ENCODE measurements around the gene SNX25. TPM values are rescaled to one million over a fixed set of nuclear protein-coding genes. Genes with fewer than 3 reads are reported as not detected.

SNX25 gene
- total RNA-seq, 1 donor from 2014 or later: 29.5 TPM

DNA sequence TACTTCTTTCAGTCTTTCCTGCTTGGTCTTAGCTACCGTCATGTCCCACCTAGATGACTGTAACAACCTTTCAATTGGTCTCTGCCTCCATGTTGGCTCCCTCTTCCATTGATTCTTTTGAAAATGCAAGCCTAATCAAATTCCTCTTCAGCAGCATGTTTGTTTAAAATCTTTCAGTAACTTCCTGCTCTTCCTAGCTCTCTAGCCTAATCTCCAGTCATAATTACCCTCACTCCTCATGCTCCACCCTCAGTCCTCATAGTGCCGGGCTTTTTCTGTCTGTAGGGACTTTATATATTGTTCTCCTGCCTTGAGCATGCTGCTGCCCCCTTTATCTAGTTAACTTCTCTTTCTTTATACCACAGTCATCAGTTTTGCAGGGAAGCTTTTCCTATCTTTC, 12.1 kb downstream of the SNX25 start:
- no peak overlapping the region for H3K4me3 ChIP-seq (ENCODE audit: insufficient read depth, low read depth, low read length)
- peaks cover 52% of the 10 kb centered on the region for H4K20me1 ChIP-seq (ENCODE audit: insufficient read depth, low read length)
- H3K9me3 Mint-ChIP-seq (ENCODE audit: unreplicated experiment): no peaks in the 10 kb centered on the region
- peak overlapping the region; percentile 22 for H3K27ac Mint-ChIP-seq (ENCODE audit: unreplicated experiment)
- H3K4me1 Mint-ChIP-seq (ENCODE audit: low read depth, unreplicated experiment): peaks cover 32% of the 10 kb centered on the region
- H2AFZ ChIP-seq (ENCODE audit: low read depth, low read length): no peak overlapping the region
- H3K4me2 ChIP-seq (ENCODE audit: low read length): peak overlapping the region; percentile 4
- H3K4me1 ChIP-seq (ENCODE audit: insufficient read depth, low read length): peaks cover 25% of the 10 kb centered on the region
- H3K79me2 ChIP-seq (ENCODE audit: insufficient read depth, low read length): peaks cover 82% of the 10 kb centered on the region
- DNase-seq (ENCODE audit: low read depth) (no peak), FAIRE-seq (peak; percentile 9)
- H3K27me3 Mint-ChIP-seq (ENCODE audit: low read depth, unreplicated experiment): no peaks in the 10 kb centered on the region
- no peak overlapping the region for H3K4me3 Mint-ChIP-seq (ENCODE audit: unreplicated experiment)
- H3K9me3 ChIP-seq (ENCODE audit: insufficient read depth, low read depth, low read length): no peaks in the 10 kb centered on the region
- peaks cover 3% of the 10 kb centered on the region for H3K36me3 Mint-ChIP-seq (ENCODE audit: low read depth, unreplicated experiment)
- TF ChIP-seq, protein P1, sequence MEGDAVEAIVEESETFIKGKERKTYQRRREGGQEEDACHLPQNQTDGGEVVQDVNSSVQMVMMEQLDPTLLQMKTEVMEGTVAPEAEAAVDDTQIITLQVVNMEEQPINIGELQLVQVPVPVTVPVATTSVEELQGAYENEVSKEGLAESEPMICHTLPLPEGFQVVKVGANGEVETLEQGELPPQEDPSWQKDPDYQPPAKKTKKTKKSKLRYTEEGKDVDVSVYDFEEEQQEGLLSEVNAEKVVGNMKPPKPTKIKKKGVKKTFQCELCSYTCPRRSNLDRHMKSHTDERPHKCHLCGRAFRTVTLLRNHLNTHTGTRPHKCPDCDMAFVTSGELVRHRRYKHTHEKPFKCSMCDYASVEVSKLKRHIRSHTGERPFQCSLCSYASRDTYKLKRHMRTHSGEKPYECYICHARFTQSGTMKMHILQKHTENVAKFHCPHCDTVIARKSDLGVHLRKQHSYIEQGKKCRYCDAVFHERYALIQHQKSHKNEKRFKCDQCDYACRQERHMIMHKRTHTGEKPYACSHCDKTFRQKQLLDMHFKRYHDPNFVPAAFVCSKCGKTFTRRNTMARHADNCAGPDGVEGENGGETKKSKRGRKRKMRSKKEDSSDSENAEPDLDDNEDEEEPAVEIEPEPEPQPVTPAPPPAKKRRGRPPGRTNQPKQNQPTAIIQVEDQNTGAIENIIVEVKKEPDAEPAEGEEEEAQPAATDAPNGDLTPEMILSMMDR (IDR thresholded peaks at IDR 0.05; ENCODE audit: insufficient read depth, low read depth, low read length): no peak
- no peak for TF ChIP-seq EZH2 (IDR thresholded peaks at IDR 0.05; ENCODE audit: insufficient read depth, low read length)
- no peaks in the 10 kb centered on the region for H3K36me3 ChIP-seq (ENCODE audit: insufficient read depth, low read length)
- H3K9ac ChIP-seq (ENCODE audit: low read length): no peak overlapping the region
- no peak overlapping the region for H3K27ac ChIP-seq (ENCODE audit: low read depth, low read length)
- no peaks in the 10 kb centered on the region for H3K27me3 ChIP-seq (ENCODE audit: insufficient read depth, low read length)

- Histone ChIP-seq H3K79me2 (ENCODE audit: insufficient read depth, low read length) (peaks cover 83% of the 10 kb centered on the region), H3K27ac (ENCODE audit: low read depth, low read length) (no peak overlapping the region), H4K20me1 (ENCODE audit: insufficient read depth, low read length) (peaks cover 52% of the 10 kb centered on the region), H3K9ac (ENCODE audit: low read length) (no peak overlapping the region), H3K4me3 (ENCODE audit: insufficient read depth, low read depth, low read length) (no peak overlapping the region), H3K27me3 (ENCODE audit: insufficient read depth, low read length) (no peaks in the 10 kb centered on the region), H3K36me3 (ENCODE audit: insufficient read depth, low read length) (no peaks in the 10 kb centered on the region), H3K4me1 (ENCODE audit: insufficient read depth, low read length) (peaks cover 23% of the 10 kb centered on the region), H3K9me3 (ENCODE audit: insufficient read depth, low read depth, low read length) (no peaks in the 10 kb centered on the region), H2AFZ (ENCODE audit: low read depth, low read length) (no peak overlapping the region), H3K4me2 (ENCODE audit: low read length) (peak overlapping the region; percentile 11)
- Mint-ChIP-seq H3K36me3 (ENCODE audit: low read depth, unreplicated experiment) (peaks cover 3% of the 10 kb centered on the region), H3K27ac (ENCODE audit: unreplicated experiment) (no peak overlapping the region), H3K9me3 (ENCODE audit: unreplicated experiment) (no peaks in the 10 kb centered on the region), H3K4me3 (ENCODE audit: unreplicated experiment) (no peak overlapping the region), H3K27me3 (ENCODE audit: low read depth, unreplicated experiment) (no peaks in the 10 kb centered on the region), H3K4me1 (ENCODE audit: low read depth, unreplicated experiment) (peaks cover 29% of the 10 kb centered on the region)
- DNase-seq (ENCODE audit: low read depth) (no peak), FAIRE-seq (peak; percentile 50)
- TF ChIP-seq, protein P1 (IDR thresholded peaks at IDR 0.05; ENCODE audit: insufficient read depth, low read depth, low read length): no peak
- no peak for TF ChIP-seq EZH2 (IDR thresholded peaks at IDR 0.05; ENCODE audit: insufficient read depth, low read length)
Observed at GRCh38 chr4:185221912-185222311, 12.5 kb downstream of the SNX25 start.

GRCh38 chr4:185222598-185222997, 13.2 kb downstream of the SNX25 start:
- Histone ChIP-seq H3K4me2 (ENCODE audit: low read length) (peak overlapping the region; percentile 11), H3K27ac (ENCODE audit: low read depth, low read length) (peak overlapping the region; percentile 35), H3K4me3 (ENCODE audit: insufficient read depth, low read depth, low read length) (no peak overlapping the region), H3K9ac (ENCODE audit: low read length) (no peak overlapping the region), H3K9me3 (ENCODE audit: insufficient read depth, low read depth, low read length) (no peaks in the 10 kb centered on the region), H3K27me3 (ENCODE audit: insufficient read depth, low read length) (no peaks in the 10 kb centered on the region), H3K4me1 (ENCODE audit: insufficient read depth, low read length) (peaks cover 21% of the 10 kb centered on the region), H4K20me1 (ENCODE audit: insufficient read depth, low read length) (peaks cover 57% of the 10 kb centered on the region), H3K79me2 (ENCODE audit: insufficient read depth, low read length) (peaks cover 83% of the 10 kb centered on the region), H2AFZ (ENCODE audit: low read depth, low read length) (no peak overlapping the region), H3K36me3 (ENCODE audit: insufficient read depth, low read length) (no peaks in the 10 kb centered on the region)
- Mint-ChIP-seq H3K4me1 (ENCODE audit: low read depth, unreplicated experiment) (peaks cover 27% of the 10 kb centered on the region), H3K36me3 (ENCODE audit: low read depth, unreplicated experiment) (peaks cover 3% of the 10 kb centered on the region), H3K27me3 (ENCODE audit: low read depth, unreplicated experiment) (no peaks in the 10 kb centered on the region), H3K27ac (ENCODE audit: unreplicated experiment) (no peak overlapping the region), H3K9me3 (ENCODE audit: unreplicated experiment) (no peaks in the 10 kb centered on the region), H3K4me3 (ENCODE audit: unreplicated experiment) (no peak overlapping the region)
- DNase-seq (ENCODE audit: low read depth): peak; percentile 87
- peak; percentile 80 for FAIRE-seq
- TF ChIP-seq, protein P1 (IDR thresholded peaks at IDR 0.05; ENCODE audit: insufficient read depth, low read depth, low read length): no peak
- no peak for TF ChIP-seq EZH2 (IDR thresholded peaks at IDR 0.05; ENCODE audit: insufficient read depth, low read length)
